Measurements from ENCODE around the gene NME4. TPM values are rescaled to one million over a fixed set of nuclear protein-coding genes. Genes with fewer than 3 reads are reported as not detected.
"Not testable (repeated sequence)": the region's sequence is repeated elsewhere in the genome, so short reads cannot be mapped to it uniquely, and the experiment has no call there.

NME4 gene
- total RNA-seq: 91.3 TPM
- long read RNA-seq, transcript NME4-201 (5 exons, 995 nt): major isoform, 33 of 49 reads
- long read RNA-seq, partial matches to known transcripts: 5 of 49 reads
- long read RNA-seq, other reads (novel, unspliced or antisense): 7 of 49 reads

DNA sequence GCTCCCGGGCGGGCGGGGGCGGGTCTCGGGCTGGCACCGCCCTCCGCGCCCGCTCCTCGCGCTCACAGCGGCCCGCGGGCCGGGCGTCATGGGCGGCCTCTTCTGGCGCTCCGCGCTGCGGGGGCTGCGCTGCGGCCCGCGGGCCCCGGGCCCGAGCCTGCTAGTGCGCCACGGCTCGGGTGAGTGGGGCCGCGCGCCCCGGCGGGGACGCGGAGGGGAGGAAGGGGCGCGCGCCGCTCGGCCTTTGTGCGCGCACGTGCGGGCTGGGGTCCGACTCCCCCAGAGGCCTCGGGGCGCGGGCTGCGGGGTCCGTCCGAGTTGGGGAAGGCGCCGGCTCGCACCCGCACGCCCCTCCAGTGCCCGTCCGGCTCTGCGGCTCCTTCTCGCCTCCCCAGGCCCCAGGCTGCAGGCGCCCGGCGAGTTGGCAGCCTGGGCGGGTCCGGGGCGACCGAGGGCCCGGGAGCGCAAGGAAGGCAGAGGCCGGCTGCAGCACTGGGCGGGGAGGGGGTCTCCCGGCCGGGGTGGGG, at the start of gene NME4:
TSS of gene NME4 (plus strand) at position 65 of the 527 bp plus-strand sequence. CDS start at position 89, 24 bp downstream.
- intact Hi-C loops (cut with DNase I): no loop called here
- ATAC-seq (no peak), DNase-seq (ENCODE audit: missing footprints) (peak; percentile 74)

- no peak for ATAC-seq
- DNase-seq (ENCODE audit: missing footprints): no peak
- intact Hi-C loops (cut with DNase I): no loop called here
Observed at GRCh38 chr16:347203-347602, 49.8 kb upstream of the NME4 start.

DNA sequence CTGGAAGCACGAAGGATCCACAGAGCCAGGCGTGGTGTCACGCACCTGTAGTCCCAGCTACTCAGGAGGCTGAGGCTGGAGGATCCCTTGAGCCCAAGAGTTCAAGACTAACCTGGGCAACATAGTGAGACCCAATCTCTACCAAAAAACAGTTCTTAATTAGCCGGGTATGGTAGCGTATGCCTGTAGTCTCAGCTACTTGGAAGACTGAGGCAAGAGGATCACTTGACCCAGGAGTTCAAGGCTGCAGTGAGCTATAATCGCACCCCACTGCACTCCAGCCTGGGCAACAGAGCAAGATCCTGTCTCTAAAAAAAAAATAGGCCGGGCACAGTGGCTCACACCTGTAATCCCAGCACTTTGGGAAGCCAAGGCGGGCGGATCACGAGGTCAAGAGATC, 48.5 kb upstream of the NME4 start:
- ATAC-seq; DNase-seq (ENCODE audit: missing footprints); intact Hi-C loops (cut with DNase I): not testable (repeated sequence)

DNA sequence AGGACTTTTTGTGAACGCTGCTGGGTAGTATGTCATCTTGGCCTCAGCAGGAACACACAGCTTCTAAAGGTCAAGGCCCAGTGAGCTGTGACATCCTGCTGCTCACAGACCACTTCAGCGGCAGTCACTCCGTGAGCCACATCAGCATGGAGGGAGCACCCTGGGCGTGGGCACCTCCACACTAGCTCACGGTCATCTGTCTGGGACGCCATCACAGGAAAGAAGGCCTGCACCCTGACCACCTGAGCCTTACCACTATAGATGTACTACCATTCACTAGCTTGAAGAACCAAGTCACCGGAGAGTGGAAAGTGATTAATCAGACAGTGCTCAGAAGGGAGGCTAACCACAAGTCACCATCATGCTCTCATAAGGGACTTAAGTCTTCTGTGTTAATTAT, 47.8 kb upstream of the NME4 start:
- no peak for ATAC-seq
- intact Hi-C loops (cut with DNase I): no loop called here
- peak; percentile 21 for DNase-seq (ENCODE audit: missing footprints)

DNA sequence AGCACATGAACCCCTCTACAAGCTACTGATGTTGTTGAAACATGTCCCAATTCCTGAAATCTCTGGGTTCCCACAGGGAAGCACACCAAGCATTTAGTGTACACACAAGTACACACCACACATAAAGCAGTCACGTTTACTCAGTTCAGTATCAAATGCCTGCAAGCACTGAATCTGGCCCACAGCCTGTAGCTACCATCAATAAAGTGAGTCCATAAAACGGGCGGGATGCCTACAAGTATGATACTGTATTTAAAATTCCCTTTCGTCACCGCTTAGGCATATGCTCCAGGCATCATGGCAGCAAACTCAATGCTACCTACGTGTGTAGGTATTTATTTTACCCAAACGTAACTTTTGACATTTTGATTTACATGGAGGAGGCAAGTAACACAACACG, 46.8 kb upstream of the NME4 start:
- DNase-seq (ENCODE audit: missing footprints) (no peak), ATAC-seq (no peak)
- intact Hi-C loops (cut with DNase I): loop anchor here (5.0 kb wide), 1 partner anchor 123 kb away; the partner anchor contains the start of gene LUC7L

DNA sequence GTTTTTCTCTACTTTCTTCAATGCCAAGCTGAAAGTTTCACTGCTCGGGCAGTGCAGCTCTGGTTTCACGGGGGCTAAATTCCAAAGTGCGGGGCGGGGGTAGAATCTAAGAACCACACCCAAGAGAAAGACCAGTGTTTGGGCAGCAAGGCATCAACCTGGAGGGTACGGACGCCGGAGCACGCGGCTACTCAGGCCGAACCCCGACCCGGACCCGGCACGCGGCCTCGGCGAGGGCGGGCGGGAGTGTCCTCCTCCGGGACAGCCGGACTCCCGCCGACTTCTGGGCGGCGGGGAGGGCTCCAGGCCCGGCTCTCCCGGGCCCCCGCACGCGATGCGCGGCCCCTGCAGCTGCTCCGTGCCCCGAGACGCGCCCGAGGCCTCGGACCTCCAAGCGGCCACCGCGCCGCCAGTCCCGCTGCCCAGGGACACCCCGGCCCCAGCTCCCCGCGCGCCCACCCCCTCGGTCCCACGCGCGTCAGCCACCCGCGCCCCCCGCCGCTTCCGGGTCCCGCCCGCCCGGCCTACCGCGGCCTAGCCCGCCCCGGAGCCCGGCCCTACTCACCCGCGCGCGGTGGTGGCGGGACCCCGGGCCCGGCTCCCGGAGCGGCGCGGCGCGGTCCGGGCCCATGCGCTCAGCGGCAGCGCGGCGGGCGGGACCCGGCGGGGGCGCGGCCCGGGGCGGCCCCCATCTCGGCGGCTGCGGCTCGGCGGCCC, 45.0 kb upstream of the NME4 start:
- ATAC-seq (no peak), DNase-seq (ENCODE audit: missing footprints) (peak; percentile 77)
- intact Hi-C loops (cut with DNase I): loop anchor here (5.0 kb wide), 1 partner anchor 125 kb away; the partner anchor contains the start of gene LUC7L

GRCh38 chr16:352547-353403, 44.2 kb upstream of the NME4 start, which contains the start of gene AXIN1:
TSS of gene AXIN1 (minus strand) at chr16:352723. CDS start at chr16:347025, 5,698 bp downstream.
- DNase-seq (ENCODE audit: missing footprints) (peak; percentile 100), ATAC-seq (peak; percentile 94)
- intact Hi-C loops (cut with DNase I): loop anchor here (5.0 kb wide), 1 partner anchor 125 kb away; the partner anchor contains the start of gene LUC7L

GRCh38 chr16:353404-354290, 43.4 kb upstream of the NME4 start:
- no peak for ATAC-seq
- peak; percentile 74 for DNase-seq (ENCODE audit: missing footprints)
- intact Hi-C loops (cut with DNase I): loop anchor here (5.0 kb wide), 1 partner anchor 126 kb away; the partner anchor contains the start of gene LUC7L

DNA sequence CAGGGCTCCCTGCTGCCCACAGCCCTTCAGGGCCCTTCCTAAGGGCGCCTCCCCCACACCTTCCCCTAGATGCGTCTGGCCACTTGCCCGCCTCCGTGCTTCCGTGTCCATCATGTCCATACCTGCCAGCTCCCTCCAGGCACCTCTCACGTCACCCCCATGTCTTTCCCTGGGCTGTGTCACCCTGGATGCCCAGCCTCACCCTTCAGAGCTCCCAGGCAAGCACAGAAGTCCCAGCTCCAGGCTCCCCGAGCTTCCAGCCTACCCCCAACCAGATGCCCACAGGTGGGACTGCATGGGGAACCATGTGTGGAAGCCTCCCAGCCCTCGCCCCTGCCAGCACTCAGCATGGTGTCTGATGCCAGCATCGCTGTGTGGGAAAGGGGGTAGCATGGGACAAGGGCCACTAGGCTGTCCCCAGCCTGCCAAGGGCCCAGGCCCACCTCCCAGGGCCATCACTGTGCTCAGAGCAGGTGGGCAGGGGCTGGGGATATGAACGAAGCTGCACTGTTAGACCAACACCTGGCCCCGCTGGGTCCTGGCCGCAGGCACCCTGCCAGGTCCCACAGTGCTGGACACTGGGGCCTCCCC, 42.6 kb upstream of the NME4 start:
- intact Hi-C loops (cut with DNase I): loop anchor here (5.0 kb wide), 1 partner anchor 127 kb away; the partner anchor contains the start of gene LUC7L
- DNase-seq (ENCODE audit: missing footprints) (peak; percentile 62), ATAC-seq (no peak)

- intact Hi-C loops (cut with DNase I): loop anchor here (5.0 kb wide), 1 partner anchor 128 kb away; the partner anchor contains the start of gene LUC7L
- peak; percentile 33 for DNase-seq (ENCODE audit: missing footprints)
- ATAC-seq: no peak
Observed at GRCh38 chr16:354971-355461, 42.0 kb upstream of the NME4 start.

- ATAC-seq: no peak
- intact Hi-C loops (cut with DNase I): no loop called here
- no peak for DNase-seq (ENCODE audit: missing footprints)
Observed at GRCh38 chr16:356741-357140, 40.3 kb upstream of the NME4 start.

- no peak for DNase-seq (ENCODE audit: missing footprints)
- intact Hi-C loops (cut with DNase I): no loop called here
- no peak for ATAC-seq
Observed at GRCh38 chr16:359067-359763, 37.8 kb upstream of the NME4 start.

- no peak for ATAC-seq
- DNase-seq (ENCODE audit: missing footprints): no peak
- intact Hi-C loops (cut with DNase I): no loop called here
Observed at GRCh38 chr16:359871-360697, 36.9 kb upstream of the NME4 start.

DNA sequence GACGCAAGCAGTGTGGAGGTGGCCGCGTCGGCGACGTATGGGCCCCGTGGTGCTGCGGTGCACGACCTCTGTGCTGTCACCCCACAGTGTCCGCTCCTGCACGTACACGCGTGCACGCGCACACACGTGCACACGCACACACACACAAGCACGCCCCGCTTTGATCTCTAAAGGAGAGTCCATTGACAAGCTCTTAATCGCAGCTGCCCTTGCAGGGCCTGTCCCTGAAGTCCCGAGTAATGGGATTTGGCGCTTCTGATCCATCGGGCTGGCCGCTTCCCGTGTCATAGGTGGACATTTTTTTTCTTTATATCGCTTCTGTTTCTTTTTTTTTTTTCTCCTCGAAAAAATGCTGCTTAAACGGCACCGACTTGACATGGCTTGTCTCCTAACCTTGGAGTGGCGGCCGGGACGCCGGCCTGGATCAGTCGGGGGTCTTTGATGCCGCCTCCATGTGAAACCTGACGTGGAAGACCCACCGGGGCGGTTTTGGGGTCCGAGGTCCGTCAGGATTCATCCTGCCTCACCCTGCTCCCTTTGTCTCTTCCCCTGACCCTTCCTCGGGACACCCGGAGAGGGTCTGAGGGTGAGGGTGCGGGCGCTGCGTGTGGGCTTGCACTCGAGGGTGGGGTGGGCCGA, 36.2 kb upstream of the NME4 start:
- intact Hi-C loops (cut with DNase I): no loop called here
- ATAC-seq: no peak
- no peak for DNase-seq (ENCODE audit: missing footprints)

GRCh38 chr16:361341-361871, 35.6 kb upstream of the NME4 start:
- ATAC-seq: no peak
- intact Hi-C loops (cut with DNase I): no loop called here
- DNase-seq (ENCODE audit: missing footprints): no peak

All from Right ventricle myocardium inferior (tissue), 1 donor.